ENCODE measurements around the gene SCN2A. TPM values are rescaled to one million over a fixed set of nuclear protein-coding genes. Genes with fewer than 3 reads are reported as not detected.

SCN2A gene
- total and polyA plus RNA-seq, 11 donors = 0.01 to 0.45 (median 0.05) TPM; not detected in 4

DNA sequence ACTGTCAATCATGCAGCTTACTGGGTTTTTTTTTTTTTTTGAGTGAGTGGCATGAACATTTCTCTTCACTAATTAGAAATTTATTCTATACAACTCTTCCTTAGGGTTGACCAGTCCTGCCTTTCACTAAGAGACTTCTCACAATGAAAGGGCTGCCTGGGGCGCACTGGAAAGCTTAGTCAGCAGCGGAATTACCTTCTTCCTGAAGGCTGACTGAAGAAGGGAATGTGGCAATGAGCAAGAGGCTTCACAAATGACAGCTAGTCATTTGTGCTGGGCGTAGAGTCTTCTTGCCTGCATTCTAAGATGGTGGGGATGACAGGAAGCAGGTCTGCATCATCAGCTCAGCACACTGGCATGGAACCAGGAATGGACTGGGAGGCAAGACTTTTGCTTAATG is 19.7 kb upstream of the SCN2A start:
- TF ChIP-seq POLR2A (IDR thresholded peaks at IDR 0.05) = no peak
- TF ChIP-seq, protein P1, sequence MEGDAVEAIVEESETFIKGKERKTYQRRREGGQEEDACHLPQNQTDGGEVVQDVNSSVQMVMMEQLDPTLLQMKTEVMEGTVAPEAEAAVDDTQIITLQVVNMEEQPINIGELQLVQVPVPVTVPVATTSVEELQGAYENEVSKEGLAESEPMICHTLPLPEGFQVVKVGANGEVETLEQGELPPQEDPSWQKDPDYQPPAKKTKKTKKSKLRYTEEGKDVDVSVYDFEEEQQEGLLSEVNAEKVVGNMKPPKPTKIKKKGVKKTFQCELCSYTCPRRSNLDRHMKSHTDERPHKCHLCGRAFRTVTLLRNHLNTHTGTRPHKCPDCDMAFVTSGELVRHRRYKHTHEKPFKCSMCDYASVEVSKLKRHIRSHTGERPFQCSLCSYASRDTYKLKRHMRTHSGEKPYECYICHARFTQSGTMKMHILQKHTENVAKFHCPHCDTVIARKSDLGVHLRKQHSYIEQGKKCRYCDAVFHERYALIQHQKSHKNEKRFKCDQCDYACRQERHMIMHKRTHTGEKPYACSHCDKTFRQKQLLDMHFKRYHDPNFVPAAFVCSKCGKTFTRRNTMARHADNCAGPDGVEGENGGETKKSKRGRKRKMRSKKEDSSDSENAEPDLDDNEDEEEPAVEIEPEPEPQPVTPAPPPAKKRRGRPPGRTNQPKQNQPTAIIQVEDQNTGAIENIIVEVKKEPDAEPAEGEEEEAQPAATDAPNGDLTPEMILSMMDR (IDR thresholded peaks at IDR 0.05) = no peak
- intact Hi-C loops (cut with DNase I) = no loop called here
- H3K27ac ChIP-seq = no peak overlapping the region
- no peaks in the 10 kb centered on the region for H3K36me3 ChIP-seq
- H3K4me1 ChIP-seq = no peaks in the 10 kb centered on the region
- peaks cover 0 to 6% (median 0%) of the 10 kb centered on the region in 9 donors for H3K27me3 ChIP-seq
- DNase-seq = no peak
- ATAC-seq = no peak
- 59 to 73% (median 70%) methylated on average over 3 of the region's 3 CpGs for WGBS, 4 donors
- peaks cover 0 to 6% (median 0%) of the 10 kb centered on the region in 12 donors for H3K9me3 ChIP-seq
- no peak overlapping the region for H3K4me3 ChIP-seq

DNA sequence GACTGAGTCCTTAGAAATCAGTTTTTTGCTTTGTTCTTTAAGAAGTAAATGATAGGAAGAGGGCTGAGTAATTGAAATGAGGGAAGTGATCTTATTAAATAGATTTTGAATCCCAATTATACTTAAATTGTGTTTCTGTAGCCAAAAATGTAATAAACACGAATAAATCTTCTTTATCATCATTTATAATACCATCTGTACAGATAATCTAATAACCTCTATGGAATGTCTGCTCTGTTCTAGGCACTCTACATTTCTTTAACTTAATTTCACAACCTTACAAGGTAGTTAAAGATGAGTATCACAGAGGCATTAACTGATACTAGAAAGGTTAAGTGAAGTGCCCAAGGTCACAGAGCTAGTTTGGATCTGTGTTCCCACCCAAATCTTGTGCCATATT is 14.3 kb upstream of the SCN2A start:
- Histone ChIP-seq H3K4me1 (no peaks in the 10 kb centered on the region), H3K27ac (no peak overlapping the region), H3K9me3 (no peaks in the 10 kb centered on the region), H3K36me3 (no peaks in the 10 kb centered on the region), H3K4me3 (no peak overlapping the region), H3K27me3 (peaks cover 0 to 6% (median 0%) of the 10 kb centered on the region in 9 donors)
- ATAC-seq = no peak
- WGBS, 4 donors = 34 to 55% (median 48%) methylated on average over 1 of the region's 1 CpG
- TF ChIP-seq POLR2A (IDR thresholded peaks at IDR 0.05) = no peak
- TF ChIP-seq, protein P1 (IDR thresholded peaks at IDR 0.05) = no peak
- intact Hi-C loops (cut with DNase I) = no loop called here
- no peak for DNase-seq

DNA sequence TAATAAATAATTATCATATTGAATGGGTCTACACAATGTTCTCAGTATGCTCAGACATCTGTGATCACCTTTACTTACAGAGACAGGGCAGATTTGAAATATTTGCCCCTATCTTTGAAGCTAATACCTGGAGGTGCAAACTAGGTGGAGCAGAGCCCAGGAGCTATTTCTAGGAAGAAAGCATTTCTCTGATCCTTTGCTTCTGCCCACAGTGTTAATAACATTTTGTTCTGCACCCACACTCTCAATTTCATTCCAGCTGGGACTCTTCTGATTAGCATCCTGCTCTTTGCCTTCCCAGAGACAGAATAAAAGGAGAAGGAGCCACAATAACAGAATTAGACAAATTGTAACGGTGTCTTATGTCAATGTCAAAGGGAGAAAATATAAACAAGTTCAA is 11.6 kb upstream of the SCN2A start:
- intact Hi-C loops (cut with DNase I) = no loop called here
- DNase-seq = no peak

DNA sequence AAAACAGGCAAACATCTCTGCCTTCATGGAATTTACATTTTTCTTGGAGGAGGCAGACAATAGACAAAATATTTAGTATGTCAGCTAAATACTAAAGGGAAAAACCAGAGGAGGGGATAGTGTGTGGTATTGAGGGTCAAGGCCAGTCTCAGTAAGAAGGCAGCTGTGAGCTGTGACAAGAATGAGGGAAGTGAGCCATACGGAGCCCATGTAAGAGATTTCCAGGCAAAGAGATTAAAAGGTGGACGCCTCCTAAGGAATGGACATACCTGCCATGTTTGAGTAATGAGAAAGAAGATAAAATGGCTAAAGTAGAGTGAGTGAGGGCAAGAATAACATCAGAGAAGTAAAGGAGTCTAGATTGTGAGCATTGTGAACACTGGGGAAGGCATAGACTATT is 2.2 kb upstream of the SCN2A start:
- DNase-seq (no peak), ATAC-seq (no peak)
- Histone ChIP-seq H3K36me3 (no peaks in the 10 kb centered on the region), H3K4me1 (no peaks in the 10 kb centered on the region), H3K27me3 (peaks cover 0 to 4% (median 0%) of the 10 kb centered on the region in 9 donors), H3K27ac (no peak overlapping the region), H3K4me3 (no peak overlapping the region), H3K9me3 (no peaks in the 10 kb centered on the region)
- WGBS, 4 donors = 33 to 46% (median 37%) methylated on average over 2 of the region's 2 CpGs
- TF ChIP-seq, protein P1 (IDR thresholded peaks at IDR 0.05) = no peak
- TF ChIP-seq POLR2A (IDR thresholded peaks at IDR 0.05) = no peak
- intact Hi-C loops (cut with DNase I) = loop anchor here in 2 of 10 donors (5.0 kb wide), 1 partner anchor 55 kb away; no protein-coding TSS in a partner anchor

More for the DNA sequence above, 11.6 kb upstream of the SCN2A start:
- ATAC-seq = no peak
- H3K27me3 ChIP-seq = peaks cover 0 to 5% (median 0%) of the 10 kb centered on the region in 9 donors
- H3K27ac ChIP-seq = no peak overlapping the region
- no peaks in the 10 kb centered on the region for H3K36me3 ChIP-seq
- H3K4me1 ChIP-seq = no peaks in the 10 kb centered on the region
- no peaks in the 10 kb centered on the region for H3K9me3 ChIP-seq
- no peak overlapping the region for H3K4me3 ChIP-seq
- WGBS, 4 donors = 73 to 88% (median 80%) methylated on average over 1 of the region's 1 CpG
- TF ChIP-seq POLR2A (IDR thresholded peaks at IDR 0.05) = no peak
- TF ChIP-seq, protein P1 (IDR thresholded peaks at IDR 0.05) = no peak
